Glomerular endothelial cell (primary cell): ENCODE data around the gene TRPV6. TPM values are rescaled to one million over a fixed set of nuclear protein-coding genes. Genes with fewer than 3 reads are reported as not detected.

ENCODE experiments used
- DNase-seq: peaks from one replicate; pipeline ENCODE4 v3.0.0-alpha.2; 2011; ENCODE audit warnings: low read depth, low spot score; ENCODE audit errors: extremely low read depth
- total RNA-seq: library from RNA; depleted of rRNA; stranded (reverse); fragments of >200 nt; gene quantifications from 2 replicates; pipeline ENCODE4 v1.2.3, GENCODE V29; 2015

TRPV6 gene
- total RNA-seq, 1 donor from 2014 or later: not detected

- no peak for DNase-seq
These were observed 1.3 kb upstream of the TRPV6 start for GRCh38 chr7:142886866-142887265.

GRCh38 chr7:142884286-142884640, 1.3 kb downstream of the TRPV6 start:
- DNase-seq: no peak

DNA sequence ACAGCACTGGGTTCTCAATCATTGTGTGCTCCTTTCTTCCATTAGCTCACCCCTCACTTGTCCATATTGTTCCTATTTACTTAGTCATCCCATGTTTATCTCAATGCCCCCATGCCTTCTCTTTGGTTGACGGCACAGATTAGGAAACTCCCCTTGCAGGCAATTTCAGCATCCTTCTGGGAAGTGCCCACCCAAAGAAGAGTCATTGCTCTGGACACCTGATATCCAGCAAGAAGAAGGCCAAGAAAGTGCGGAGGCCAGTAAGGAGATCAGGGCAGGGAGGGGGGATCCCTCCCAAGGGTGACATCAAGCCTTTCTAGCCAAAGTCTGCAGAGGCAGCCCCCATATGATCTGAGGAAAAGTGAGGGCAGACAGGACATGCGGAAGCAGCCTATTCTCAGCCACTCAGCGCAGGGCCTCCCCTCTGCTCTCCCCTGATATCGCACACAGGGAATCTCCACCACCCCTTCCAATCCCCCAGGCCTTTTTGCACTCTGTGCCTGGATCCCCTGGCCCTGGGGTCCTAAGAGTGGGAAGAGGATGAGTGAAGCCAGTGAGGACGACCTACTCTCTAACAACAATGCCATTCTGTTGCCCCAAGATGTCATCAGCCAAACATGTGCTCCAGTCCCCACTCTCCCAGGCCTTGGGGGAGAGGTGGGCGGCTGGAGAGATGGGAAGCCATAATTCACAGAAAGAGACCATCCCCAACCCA, 1.8 kb downstream of the TRPV6 start:
- no peak for DNase-seq

DNA sequence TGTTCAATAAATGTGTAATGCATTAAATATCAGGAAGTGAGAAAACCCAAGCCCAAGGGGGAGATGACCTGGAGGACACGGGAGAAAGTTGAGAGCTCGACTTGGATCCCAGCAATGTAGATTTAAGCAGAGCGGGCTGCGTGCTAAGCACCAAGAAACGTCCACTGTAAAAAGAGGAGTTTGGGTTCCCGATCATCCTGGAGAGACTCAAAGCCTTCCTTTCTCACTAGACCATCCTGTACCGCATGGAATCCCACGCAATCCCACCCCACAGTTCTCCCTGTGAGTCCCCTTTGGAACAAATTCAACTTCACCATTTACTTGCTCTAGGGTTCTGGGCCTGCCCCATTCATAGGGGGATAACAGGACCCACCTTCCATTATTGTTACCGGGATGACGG, 2.4 kb downstream of the TRPV6 start:
- DNase-seq: no peak

DNA sequence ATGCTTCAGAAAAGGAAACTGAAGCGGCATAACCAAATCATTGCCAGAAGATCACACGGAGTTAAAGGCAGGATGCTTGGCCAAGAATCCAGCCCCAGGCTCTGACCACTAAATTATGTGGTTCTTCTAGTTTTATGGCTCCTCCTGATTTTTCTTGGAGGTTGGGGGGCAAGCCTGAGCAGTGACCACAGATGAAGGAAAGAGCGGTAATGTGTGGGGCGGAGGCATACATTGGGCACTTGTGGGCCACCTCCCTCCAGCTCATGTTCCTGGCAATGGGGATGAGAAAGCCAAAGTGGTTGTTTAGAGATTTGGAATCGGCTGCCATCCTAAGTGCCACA, 3.2 kb downstream of the TRPV6 start:
- DNase-seq: no peak

GRCh38 chr7:142881586-142882337, 3.8 kb downstream of the TRPV6 start:
- no peak for DNase-seq

GRCh38 chr7:142880876-142881505, 4.6 kb downstream of the TRPV6 start:
- DNase-seq: peak; percentile 4

DNA sequence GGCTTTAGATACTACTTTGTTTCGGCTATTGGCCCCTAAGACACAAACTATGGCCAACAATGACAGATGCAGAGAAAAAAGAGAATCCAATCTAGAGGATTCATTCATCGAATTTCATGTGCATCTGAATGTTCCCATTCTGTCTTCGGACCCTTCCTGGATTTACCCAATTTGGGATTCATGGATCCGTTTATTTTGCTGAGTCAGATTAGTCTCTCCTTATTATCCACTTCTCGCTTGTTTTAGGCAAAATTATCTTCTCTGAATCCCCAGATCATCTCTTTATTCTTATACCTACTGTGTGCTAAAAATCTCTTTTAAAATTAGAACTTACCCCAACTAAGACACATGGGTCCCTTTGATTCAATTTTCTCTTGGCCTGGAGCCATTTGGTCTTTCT, 6.5 kb downstream of the TRPV6 start:
- no peak for DNase-seq

- DNase-seq: no peak
These were observed 7.2 kb downstream of the TRPV6 start for GRCh38 chr7:142878315-142878714.

DNA sequence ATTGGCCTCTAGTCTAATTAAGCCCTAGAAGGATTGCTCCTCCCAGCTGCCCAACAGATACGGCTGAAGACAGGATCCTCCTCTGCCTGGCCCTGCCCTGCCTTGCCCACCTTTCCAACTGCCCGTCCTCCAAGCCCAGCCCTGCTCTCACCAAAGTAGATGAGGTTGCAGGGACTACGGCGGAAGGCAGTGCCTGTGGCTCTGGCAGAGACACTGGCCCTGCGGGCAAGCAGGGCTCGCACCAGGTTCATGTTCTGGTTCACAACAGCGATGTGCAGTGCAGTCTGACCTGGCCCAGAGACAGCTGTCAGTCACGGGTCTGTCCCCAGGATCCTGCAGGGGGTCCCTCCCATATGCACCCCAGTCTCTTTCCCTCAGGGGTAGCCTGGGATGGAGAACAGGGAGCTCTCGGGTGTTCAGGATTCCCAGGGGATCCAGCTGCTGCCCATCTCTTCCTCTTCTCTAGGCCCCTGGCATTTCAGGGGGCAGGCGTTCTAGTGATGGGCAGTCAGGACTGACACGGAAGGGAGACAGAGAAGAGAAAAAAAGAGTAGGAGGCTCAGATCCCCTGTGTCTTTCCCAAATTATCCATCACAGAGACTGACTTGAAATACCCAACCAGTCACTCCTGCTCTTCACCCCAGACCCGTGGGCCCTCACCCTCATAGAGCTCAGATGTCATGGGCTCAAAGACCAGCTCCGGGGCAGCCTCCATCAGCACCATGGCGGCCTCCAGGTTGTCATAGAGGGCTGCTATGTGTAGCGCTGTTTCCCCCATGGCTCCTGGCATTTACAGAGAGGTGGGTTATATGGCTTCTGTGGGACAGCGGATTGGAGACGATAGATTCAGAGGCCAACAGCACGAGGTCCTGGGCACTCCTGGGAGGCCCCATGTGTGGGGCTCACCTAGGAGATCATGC, 8.3 kb downstream of the TRPV6 start:
- no peak for DNase-seq

DNA sequence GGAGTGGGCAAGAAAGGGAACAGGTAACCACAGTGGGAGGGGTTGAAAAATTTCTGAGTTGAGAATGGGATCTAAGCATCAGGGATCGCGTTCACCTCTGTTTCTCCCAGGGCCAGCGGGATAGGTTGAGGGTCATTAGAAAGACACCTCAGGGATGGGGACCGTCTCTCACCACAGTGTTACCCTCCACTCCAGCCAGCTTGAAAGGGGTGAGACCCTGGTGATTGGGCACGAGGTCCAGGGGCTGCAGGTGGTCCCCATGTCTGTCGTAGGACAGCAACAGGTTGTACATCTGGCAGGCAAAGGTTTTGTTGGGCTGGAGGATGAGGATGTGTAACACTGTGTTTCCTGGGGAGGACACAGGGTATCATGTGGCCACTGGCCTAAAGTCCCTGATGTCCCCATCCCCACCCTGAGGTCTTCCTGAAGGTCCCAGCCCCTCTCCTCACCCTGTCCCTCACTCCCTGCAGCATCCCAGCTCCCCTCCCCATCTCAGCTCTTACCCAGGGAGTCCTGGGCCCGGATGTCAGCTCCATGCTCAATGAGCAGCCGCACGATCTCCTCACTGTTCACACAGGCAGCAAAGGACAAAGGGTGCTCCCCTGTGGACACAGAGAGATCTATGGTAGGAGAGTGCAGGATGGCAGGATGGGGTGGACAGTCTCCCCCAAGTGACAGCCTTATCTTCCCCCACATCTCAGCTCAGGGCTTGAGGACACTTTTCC, 9.1 kb downstream of the TRPV6 start:
- DNase-seq: no peak

DNA sequence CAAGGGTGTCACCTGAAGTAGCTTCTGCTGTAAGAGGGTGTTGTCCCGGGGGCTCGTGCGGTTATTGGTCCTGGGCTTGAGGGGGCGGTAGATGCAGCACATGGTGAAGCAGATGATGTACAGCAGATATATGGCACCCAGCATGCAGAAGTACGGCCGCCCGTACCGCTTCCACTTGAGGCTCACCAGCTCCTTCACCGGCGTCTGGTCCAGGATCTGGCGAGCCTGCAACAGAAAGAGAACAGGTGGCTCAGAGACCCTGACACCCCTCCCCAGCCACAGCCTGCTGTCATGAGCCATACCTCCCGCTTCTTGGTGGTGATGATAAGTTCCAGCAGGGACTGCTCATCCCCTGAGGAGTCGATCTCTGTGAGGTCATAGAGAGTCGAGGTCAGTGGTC, 10.1 kb downstream of the TRPV6 start:
- no peak for DNase-seq

DNA sequence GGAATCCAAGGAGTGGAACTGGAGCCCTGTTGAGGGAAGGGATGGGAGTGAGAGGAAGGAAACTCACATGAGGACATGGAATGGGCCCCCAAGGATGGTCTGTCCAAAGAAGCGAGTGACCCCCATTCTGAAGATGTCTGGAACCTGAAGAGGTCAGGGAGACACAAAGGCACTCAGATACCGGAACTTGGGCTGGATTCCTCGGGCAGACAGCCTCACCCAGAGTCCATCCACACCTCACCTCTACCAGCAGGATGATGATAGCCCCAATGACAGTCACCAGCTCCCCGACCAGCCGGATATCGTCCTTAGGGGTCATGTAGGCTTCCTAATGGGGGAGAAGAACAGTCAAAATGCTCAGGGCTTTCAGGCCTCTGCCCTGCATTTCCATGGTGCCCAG, 10.7 kb downstream of the TRPV6 start:
- DNase-seq: no peak

DNA sequence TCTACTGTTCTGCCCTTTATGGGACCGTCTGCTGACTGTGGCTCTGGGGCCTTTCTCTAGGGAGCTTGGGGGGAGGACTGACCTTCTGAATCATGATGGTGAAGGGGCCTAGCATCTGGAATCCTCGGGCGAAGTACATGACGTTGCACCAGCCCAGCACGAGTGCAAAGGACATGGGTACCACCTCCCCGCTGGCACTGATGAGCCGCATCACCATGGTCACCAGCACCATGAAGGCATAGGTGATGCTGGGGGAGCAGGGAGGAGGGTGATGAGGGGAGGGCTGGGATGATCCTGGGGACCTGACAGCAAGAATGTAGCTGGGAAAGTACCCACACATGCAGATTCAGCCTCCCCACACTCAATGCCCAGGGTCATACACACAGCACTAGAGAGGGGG, 11.1 kb downstream of the TRPV6 start:
- DNase-seq: no peak

DNA sequence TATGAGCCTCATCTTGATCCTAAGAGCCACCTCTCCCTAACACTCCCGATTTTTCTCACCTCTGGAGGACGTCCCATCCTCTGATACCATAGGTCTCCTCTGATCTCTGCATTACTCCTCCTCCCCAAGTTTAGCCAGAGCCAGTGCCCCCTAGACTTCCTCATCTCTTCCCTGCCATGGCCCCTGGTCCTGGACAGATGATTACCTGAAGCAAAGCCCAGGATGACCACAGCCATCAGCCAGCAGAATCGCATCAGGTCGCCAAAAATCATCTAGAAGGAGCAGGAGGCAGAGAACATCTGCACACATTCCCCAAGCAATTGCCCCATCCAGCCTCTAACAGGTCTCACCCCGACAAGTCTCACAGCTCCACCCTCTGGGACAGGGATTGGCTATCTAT, 11.7 kb downstream of the TRPV6 start:
- DNase-seq: no peak

DNA sequence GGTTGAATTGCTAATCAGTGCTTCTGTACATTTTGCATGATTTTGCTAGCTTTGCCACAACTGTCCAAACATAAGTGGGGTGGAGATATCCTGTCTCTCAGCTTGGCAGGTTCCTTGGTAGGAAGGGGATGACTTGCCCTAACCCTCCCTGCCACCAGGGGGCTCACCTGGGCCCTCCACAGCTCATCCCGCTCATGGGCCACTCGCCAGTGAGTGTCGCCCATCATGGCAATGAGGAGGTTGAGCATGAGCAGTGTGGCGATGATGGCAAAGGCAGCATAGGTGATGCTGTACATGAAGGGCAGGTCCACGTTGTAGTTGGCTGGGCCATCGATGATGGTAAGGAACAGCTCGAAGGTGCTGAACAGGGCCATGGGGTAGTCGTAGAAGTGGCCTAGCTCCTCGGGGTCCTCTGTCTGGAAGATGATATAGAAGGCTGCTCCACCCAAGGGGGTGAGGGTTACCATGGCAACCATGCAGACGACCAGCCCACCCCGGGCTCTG, 12.2 kb downstream of the TRPV6 start:
- DNase-seq: no peak

GRCh38 chr7:142872106-142872675, 13.4 kb downstream of the TRPV6 start:
- no peak for DNase-seq

GRCh38 chr7:142871260-142872105, 14.1 kb downstream of the TRPV6 start:
- no peak for DNase-seq
